Tibial nerve (tissue), 4 donors: Measurements from ENCODE around the gene ANKFN1. TPM values are rescaled to one million over a fixed set of nuclear protein-coding genes. Genes with fewer than 3 reads are reported as not detected.

Experiments
- DNase-seq, 2 donors: peaks; one replicate each; pipeline ENCODE4 v3.0.0-alpha.2; 2019; ENCODE audit warnings: low spot score in 2 of 2
- H3K27ac ChIP-seq, 4 donors: fragments of 200-600 bp; sonication (generic) in 3 of 4; one replicate each; pipeline ENCODE4 v1.5.1; 2017 to 2019; ENCODE audit warnings: mild to moderate bottlenecking in 1 of 4
- H3K27me3 ChIP-seq, 2 donors: fragments of 200-600 bp; sonication (generic) in 1 of 2; one replicate each; pipeline versions ENCODE4 v1.5.1 to v1.6.0; 2017 to 2019
- H3K36me3 ChIP-seq, 3 donors: fragments of 200-600 bp; sonication (generic); one replicate each; pipeline ENCODE4 v1.5.1; 2018 to 2019
- H3K4me1 ChIP-seq, 4 donors: fragments of 200-600 bp; sonication (generic) in 3 of 4; one replicate each; pipeline ENCODE4 v1.5.1; 2017 to 2019
- H3K4me3 ChIP-seq, 4 donors: fragments of 200-600 bp; sonication (generic) in 3 of 4; one replicate each; pipeline ENCODE4 v1.5.1; 2017 to 2019; ENCODE audit warnings: mild to moderate bottlenecking in 1 of 4, moderate library complexity in 1 of 4
- H3K9me3 ChIP-seq, 4 donors: fragments of 200-600 bp; sonication (generic) in 3 of 4; one replicate each; pipeline ENCODE4 v1.5.1; 2017 to 2019
- EP300 ChIP-seq, 2 donors: sonication (generic); formaldehyde crosslinking; IDR thresholded peaks; one replicate each; pipeline ENCODE4 v1.6.1; 2017; ENCODE audit warnings: antibody characterized with exemption in 2 of 2, mild to moderate bottlenecking in 1 of 2
- POLR2A ChIP-seq, 2 donors: fragments of 450-650 bp; IDR thresholded peaks; one replicate each; pipeline ENCODE4 v1.6.1; 2017; ENCODE audit warnings: antibody characterized with exemption in 2 of 2, mild to moderate bottlenecking in 2 of 2, moderate library complexity in 2 of 2
- WGBS, 2 donors: methylation state at CpG; one replicate each; pipeline ENCODE4 v1.1.5; 2018; 5-methylcytosine and 5-hydroxymethylcytosine counted together
- total RNA-seq, 4 donors: library from RNA; depleted of rRNA; stranded (reverse); fragments of >200 nt; gene quantifications; one replicate each; pipeline ENCODE4 v1.1.0, GENCODE V29; 2016
- TF ChIP-seq, protein P1 (sequence below), 5 experiments: fragments of 200-600 bp in 3 of 5; fragments of 450-650 bp in 2 of 5; sonication (generic) in 3 of 5; IDR thresholded peaks; one replicate each; pipeline ENCODE4 v1.5.1; 2016 to 2019; ENCODE audit warnings: antibody characterized with exemption in 5 of 5, mild to moderate bottlenecking in 3 of 5, moderate library complexity in 2 of 5

ANKFN1 gene
- total RNA-seq, 4 donors from 2014 or later: 0.63 to 6.5 (median 2.1) TPM; not detected in 1

DNA sequence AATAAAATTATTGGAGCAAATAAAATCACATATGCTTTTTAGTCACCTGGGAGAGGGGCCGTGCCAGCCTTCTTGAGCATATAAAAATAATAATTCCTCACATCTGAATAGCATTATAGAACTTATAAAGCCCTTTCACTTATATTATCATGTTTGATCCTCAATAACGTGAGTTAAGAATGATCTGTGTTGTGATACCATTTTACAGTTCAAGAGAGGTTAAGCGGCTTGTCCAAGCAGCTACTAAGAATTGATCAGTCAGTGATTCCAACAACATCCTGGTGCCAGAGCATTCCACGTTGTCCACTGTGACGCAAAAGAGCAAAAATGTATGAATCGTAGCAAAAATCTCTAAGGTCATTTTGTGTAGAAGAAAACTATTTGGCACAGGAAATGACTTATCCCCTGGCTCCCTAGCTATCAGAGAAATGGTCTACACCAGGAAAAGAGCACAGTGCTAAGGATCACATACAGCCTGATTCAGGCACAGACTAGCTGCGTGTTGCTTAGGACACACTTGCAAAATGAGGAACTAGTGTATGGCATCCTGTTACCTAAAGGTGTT, 33.0 kb downstream of the ANKFN1 start:
- no peak overlapping the region for H3K27ac ChIP-seq
- H3K36me3 ChIP-seq: no peaks in the 10 kb centered on the region
- no peak for DNase-seq
- H3K4me3 ChIP-seq: no peak overlapping the region
- 35 to 47% methylated on average over 7 of the region's 7 CpGs for WGBS, 2 donors
- H3K9me3 ChIP-seq: no peaks in the 10 kb centered on the region
- no peaks in the 10 kb centered on the region for H3K27me3 ChIP-seq
- H3K4me1 ChIP-seq: peaks cover 0 to 6% (median 0%) of the 10 kb centered on the region in 4 donors
- TF ChIP-seq, protein P1, sequence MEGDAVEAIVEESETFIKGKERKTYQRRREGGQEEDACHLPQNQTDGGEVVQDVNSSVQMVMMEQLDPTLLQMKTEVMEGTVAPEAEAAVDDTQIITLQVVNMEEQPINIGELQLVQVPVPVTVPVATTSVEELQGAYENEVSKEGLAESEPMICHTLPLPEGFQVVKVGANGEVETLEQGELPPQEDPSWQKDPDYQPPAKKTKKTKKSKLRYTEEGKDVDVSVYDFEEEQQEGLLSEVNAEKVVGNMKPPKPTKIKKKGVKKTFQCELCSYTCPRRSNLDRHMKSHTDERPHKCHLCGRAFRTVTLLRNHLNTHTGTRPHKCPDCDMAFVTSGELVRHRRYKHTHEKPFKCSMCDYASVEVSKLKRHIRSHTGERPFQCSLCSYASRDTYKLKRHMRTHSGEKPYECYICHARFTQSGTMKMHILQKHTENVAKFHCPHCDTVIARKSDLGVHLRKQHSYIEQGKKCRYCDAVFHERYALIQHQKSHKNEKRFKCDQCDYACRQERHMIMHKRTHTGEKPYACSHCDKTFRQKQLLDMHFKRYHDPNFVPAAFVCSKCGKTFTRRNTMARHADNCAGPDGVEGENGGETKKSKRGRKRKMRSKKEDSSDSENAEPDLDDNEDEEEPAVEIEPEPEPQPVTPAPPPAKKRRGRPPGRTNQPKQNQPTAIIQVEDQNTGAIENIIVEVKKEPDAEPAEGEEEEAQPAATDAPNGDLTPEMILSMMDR (IDR thresholded peaks at IDR 0.05): no peak
- TF ChIP-seq POLR2A (IDR thresholded peaks at IDR 0.05) (no peak), EP300 (IDR thresholded peaks at IDR 0.05) (no peak)

DNA sequence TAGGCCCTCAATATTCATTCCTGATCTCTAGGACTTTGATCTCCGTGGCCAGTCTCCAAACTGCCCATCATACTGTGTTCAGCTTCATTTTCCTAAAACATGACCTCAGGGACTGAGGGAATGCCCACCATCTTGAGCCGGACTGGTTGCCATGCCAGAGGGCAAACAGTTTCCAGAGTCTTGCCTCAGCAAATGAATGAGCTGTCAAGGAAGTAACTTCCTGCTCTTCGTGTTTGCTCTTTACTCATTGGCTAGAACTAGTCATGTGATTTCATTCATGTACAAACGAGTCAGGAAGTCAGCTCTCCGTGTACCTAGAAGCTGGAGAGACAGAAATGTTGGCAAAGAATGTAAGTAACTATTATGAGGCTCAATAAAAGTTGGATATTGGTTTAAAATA, 50.2 kb downstream of the ANKFN1 start:
- Histone ChIP-seq H3K27ac (no peak overlapping the region), H3K36me3 (no peaks in the 10 kb centered on the region), H3K4me1 (no peaks in the 10 kb centered on the region), H3K9me3 (no peaks in the 10 kb centered on the region), H3K27me3 (no peaks in the 10 kb centered on the region), H3K4me3 (no peak overlapping the region)
- WGBS, 2 donors: 62 to 80% methylated on average over 5 of the region's 5 CpGs
- no peak for DNase-seq
- TF ChIP-seq EP300 (IDR thresholded peaks at IDR 0.05) (no peak), POLR2A (IDR thresholded peaks at IDR 0.05) (no peak)
- TF ChIP-seq, protein P1 (IDR thresholded peaks at IDR 0.05): no peak

DNA sequence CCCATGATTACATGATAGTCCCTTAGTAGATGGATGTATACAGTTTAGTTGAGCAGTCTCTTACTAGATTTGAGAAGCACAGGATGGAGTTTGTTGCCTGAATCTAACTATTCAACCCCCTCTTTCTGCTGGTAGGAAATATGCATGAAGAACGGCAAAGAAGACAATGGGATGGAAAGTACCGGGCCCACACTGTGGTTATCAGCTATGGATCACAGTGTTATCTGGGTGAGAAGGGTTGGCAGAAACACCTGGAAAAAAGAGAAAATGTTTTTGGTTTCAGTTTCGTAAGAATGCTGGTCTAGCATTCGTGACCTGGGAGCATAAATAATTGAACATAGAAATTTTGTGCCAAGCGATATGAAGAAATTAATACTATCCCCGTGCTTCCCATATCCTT, 53.1 kb downstream of the ANKFN1 start:
- H3K9me3 ChIP-seq: peaks cover 0 to 9% (median 0%) of the 10 kb centered on the region in 4 donors
- 77 to 80% methylated on average over 6 of the region's 6 CpGs for WGBS, 2 donors
- no peaks in the 10 kb centered on the region for H3K36me3 ChIP-seq
- DNase-seq: no peak
- TF ChIP-seq POLR2A (IDR thresholded peaks at IDR 0.05): no peak
- TF ChIP-seq, protein P1 (IDR thresholded peaks at IDR 0.05): no peak
- no peak for TF ChIP-seq EP300 (IDR thresholded peaks at IDR 0.05)
- no peak overlapping the region for H3K4me3 ChIP-seq
- no peaks in the 10 kb centered on the region for H3K27me3 ChIP-seq
- H3K27ac ChIP-seq: no peak overlapping the region
- no peaks in the 10 kb centered on the region for H3K4me1 ChIP-seq

DNA sequence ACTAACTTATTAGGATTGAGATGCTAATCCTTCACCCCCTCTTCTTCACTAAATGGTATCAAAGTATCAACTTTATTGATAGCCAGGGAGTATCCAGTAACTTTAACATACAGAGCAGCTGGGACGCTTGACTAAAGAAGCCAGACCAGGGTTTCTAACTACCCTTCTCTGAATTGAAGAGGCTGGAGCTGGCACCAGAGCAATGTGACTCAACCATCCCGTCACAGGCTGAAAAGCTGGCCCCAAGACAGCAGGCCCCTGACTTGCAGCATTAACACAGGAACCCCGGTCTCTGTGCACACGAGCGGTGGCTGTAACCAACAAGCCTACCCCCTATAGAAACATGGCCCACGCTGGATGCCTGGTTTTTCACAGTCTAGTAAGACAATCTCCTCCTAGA, 59.8 kb downstream of the ANKFN1 start:
- Histone ChIP-seq H3K27me3 (no peaks in the 10 kb centered on the region), H3K27ac (no peak overlapping the region), H3K9me3 (peaks cover 0 to 9% (median 0%) of the 10 kb centered on the region in 4 donors), H3K36me3 (no peaks in the 10 kb centered on the region), H3K4me1 (no peaks in the 10 kb centered on the region), H3K4me3 (no peak overlapping the region)
- TF ChIP-seq EP300 (IDR thresholded peaks at IDR 0.05) (no peak), POLR2A (IDR thresholded peaks at IDR 0.05) (no peak)
- TF ChIP-seq, protein P1 (IDR thresholded peaks at IDR 0.05): no peak
- 69 to 82% methylated on average over 6 of the region's 6 CpGs for WGBS, 2 donors
- DNase-seq: no peak

DNA sequence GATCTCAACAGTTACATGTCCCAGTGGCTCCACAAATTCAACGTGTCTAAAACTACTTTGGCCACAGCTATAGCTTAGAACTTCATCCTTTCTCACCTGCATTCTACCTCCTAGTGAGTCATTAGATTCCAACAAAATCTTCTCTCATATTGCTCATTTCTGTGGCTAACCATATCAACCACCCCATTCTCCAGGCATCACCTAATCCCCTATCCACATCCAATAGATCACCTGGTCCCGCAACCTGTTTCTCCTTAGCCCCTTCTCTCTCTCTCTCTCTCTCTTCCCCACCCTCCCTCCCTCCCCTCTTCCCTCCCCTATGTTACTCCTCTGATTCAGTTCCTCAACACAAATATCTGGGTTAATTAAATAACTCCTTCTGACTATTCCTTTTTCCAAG, 64.6 kb downstream of the ANKFN1 start:
- H3K4me1 ChIP-seq: no peaks in the 10 kb centered on the region
- 73 to 88% methylated on average over 2 of the region's 2 CpGs for WGBS, 2 donors

More for the DNA sequence above, 64.6 kb downstream of the ANKFN1 start:
- Histone ChIP-seq H3K27ac (no peak overlapping the region), H3K27me3 (no peaks in the 10 kb centered on the region), H3K36me3 (no peaks in the 10 kb centered on the region), H3K9me3 (peaks cover 0 to 3% (median 0%) of the 10 kb centered on the region in 4 donors), H3K4me3 (no peak overlapping the region)
- TF ChIP-seq POLR2A (IDR thresholded peaks at IDR 0.05) (no peak), EP300 (IDR thresholded peaks at IDR 0.05) (no peak)
- TF ChIP-seq, protein P1 (IDR thresholded peaks at IDR 0.05): no peak
- no peak for DNase-seq
